ENCODE data around the gene ANTKMT.

DNA sequence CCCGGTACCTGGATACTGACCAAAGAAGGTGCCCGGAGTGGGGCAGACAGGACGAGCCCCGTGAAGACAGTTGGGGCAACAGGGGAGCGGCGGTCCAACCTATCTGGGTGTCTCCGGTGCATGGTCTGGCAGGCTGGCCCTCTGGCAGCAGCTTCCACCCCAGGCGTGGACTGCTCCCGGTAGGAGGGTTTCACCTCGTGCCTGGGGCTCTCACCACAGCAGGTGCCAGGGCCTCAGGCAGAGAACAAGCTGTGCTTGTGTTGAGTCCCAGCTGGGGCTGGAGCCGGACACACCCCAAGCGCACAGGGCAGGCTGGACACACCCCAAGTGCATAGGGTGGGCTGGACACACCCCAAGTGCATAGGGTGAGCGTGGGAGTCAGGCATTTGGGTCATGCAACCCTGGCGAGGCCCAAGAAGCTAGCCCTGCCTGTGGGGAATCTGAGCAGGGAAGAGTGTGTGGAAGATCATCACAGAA lies 13.8 kb upstream of the ANTKMT start:
- TF ChIP-seq, protein P1, sequence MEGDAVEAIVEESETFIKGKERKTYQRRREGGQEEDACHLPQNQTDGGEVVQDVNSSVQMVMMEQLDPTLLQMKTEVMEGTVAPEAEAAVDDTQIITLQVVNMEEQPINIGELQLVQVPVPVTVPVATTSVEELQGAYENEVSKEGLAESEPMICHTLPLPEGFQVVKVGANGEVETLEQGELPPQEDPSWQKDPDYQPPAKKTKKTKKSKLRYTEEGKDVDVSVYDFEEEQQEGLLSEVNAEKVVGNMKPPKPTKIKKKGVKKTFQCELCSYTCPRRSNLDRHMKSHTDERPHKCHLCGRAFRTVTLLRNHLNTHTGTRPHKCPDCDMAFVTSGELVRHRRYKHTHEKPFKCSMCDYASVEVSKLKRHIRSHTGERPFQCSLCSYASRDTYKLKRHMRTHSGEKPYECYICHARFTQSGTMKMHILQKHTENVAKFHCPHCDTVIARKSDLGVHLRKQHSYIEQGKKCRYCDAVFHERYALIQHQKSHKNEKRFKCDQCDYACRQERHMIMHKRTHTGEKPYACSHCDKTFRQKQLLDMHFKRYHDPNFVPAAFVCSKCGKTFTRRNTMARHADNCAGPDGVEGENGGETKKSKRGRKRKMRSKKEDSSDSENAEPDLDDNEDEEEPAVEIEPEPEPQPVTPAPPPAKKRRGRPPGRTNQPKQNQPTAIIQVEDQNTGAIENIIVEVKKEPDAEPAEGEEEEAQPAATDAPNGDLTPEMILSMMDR (IDR thresholded peaks at IDR 0.05; ENCODE audit: low read depth, low read length, missing input control): no peak
- TF ChIP-seq, protein P2, sequence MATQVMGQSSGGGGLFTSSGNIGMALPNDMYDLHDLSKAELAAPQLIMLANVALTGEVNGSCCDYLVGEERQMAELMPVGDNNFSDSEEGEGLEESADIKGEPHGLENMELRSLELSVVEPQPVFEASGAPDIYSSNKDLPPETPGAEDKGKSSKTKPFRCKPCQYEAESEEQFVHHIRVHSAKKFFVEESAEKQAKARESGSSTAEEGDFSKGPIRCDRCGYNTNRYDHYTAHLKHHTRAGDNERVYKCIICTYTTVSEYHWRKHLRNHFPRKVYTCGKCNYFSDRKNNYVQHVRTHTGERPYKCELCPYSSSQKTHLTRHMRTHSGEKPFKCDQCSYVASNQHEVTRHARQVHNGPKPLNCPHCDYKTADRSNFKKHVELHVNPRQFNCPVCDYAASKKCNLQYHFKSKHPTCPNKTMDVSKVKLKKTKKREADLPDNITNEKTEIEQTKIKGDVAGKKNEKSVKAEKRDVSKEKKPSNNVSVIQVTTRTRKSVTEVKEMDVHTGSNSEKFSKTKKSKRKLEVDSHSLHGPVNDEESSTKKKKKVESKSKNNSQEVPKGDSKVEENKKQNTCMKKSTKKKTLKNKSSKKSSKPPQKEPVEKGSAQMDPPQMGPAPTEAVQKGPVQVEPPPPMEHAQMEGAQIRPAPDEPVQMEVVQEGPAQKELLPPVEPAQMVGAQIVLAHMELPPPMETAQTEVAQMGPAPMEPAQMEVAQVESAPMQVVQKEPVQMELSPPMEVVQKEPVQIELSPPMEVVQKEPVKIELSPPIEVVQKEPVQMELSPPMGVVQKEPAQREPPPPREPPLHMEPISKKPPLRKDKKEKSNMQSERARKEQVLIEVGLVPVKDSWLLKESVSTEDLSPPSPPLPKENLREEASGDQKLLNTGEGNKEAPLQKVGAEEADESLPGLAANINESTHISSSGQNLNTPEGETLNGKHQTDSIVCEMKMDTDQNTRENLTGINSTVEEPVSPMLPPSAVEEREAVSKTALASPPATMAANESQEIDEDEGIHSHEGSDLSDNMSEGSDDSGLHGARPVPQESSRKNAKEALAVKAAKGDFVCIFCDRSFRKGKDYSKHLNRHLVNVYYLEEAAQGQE (IDR thresholded peaks at IDR 0.05): no peak
- TF ChIP-seq, protein P3, sequence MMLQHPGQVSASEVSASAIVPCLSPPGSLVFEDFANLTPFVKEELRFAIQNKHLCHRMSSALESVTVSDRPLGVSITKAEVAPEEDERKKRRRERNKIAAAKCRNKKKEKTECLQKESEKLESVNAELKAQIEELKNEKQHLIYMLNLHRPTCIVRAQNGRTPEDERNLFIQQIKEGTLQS (IDR thresholded peaks at IDR 0.05): no peak
- TF ChIP-seq RAD21 (IDR thresholded peaks at IDR 0.05): no peak
- no peak for TF ChIP-seq FOXA1 (IDR thresholded peaks at IDR 0.05)

Measured in liver (tissue), 3 donors.